Measurements from ENCODE around the gene TLK2.

Gene TLK2

DNA sequence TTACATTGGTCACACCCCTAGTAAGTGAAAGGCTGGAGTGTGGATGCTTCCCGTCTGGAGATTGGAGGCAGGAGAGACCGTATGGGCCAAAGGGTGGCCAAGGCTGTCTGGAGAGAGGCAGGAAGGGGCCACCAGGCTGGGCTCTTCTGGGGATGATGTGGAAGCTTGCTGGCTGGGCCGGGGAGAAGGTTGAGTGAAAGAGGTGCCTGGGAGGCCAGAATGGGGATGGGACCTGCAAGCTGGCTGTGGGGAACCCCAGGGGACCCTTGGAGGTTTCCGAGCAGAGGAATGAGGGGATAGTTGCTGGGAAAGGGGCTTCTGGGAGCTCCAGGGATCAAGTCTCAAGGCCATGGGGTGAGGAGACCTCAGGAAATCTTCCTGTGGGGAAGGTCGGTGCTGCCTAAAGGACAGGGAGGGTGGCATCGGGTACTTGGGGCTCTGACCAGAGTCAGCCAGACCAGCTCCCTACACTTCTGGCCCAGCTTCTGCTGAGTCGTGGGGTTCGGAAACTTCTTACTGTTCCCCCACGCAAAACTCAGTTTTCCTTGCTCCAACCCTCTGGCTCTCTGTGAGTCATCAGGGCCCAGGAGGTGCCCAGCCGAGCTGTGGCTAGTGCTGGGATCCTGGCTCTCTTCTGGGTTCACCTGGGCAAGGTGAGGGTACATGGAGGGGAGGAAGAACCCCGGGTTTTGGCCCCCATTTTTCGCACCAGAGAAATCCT is 151.9 kb downstream of the TLK2 start:
- no peak for DNase-seq

DNA sequence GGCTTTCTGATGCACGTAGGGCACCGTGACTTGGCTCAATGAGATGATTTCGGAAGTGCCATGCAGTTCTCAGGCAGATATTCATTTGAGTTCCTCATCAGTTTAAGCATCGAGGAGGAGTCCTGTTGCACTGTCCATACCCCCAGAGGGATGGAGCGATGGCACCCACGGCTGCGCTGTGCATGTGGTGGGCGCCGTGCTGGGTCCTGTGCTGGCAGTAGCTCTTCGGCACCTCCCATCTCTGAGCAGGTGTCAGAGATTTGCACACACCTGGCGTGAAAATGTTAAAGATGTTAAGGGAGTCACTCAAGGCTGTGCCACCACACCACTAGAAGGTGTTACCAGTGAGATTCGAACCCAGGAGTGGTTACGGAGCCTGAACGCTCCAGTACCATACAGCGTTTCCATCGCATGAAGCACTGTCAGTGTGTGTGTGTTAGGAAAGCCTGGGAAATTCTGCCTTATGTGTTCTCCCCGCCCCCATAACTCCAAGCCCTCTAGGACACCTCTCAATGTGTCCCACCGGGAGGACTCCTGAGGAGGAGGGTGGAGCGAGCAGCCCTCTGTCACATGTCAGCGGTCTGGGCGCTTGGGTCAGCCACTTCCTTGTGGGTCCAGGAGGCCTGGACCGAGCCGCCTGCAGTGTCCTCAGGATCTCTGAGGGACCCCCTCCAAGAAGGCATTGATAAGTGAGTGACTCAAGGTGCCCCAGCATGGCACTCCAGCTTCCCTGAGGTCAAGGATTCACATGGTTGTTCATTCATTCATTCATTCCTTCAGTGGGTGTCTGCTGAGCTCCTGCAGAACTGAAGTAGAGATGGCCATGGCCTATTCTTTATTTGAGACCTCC is 152.7 kb downstream of the TLK2 start:
- no peak for DNase-seq

DNA sequence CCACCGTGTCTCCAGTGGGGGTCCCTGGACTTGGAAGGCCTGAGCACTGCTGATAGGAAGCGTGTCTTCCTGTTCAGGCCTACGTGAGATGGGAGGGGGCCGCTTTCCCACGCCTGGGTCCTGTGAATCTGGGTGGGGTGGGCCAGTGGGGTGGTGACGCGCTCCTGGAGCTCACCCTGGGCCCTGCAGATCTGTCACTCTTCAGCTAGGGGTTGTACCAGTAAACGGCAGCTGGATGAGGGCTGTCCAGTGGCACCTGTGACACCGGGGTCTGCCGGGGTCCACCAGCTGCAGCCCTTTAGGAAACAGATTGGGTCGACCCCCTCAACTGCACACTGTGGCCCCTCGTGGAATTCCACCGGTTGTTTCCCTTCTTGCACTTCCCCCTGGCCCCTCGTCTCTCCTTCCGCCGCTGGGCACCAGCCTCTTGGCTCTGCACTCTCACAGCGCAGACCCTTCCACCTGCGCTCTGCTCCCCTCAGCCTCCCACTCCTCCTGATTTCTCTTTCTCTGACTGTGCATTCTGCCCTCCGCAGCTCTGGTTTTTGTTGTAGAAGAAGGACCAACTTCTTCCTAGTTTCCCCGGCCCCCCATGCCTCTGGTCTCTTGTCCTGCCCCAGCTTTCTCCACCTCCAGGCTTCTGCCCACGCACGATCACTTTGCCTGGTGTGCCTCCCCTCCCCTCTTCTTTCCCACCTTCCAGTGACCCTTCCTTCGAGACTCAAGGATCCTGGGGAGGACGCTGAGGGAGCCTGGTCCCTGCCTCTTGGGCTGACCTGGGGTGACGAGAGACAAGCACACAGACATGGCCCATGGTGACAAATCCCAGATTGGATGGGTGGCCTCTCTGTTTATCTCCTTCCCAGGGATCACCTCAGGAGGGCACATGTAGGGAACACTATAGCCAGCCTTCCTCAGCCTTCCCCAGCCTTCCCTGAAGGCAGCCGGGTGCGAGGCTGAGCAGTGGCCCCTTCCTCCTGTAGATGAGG is 153.6 kb downstream of the TLK2 start:
- DNase-seq, result no peak

- DNase-seq, result peak; percentile 62
Measured at GRCh38 chr17:62637809-62638208, 159.2 kb downstream of the TLK2 start.

DNA sequence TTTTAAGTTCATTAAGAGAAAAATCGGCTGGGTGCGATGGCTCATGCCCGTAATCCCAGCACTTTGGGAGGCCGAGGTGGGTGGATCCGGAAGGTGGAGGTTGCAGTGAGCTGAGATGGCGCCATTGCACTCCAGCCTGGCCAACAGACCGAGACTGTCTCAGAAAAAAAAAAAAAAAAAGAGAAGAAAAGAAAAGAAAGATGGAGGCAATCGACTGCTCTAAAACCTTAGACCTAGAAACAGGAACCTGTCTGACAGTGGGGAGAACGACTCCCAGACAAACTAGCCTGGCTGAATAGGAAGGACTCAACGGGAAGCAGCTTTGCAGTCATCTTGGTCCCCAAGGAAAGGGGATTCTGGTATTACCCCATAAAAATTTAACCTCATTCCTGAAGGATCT is 162.5 kb downstream of the TLK2 start:
- no peak for DNase-seq

DNA sequence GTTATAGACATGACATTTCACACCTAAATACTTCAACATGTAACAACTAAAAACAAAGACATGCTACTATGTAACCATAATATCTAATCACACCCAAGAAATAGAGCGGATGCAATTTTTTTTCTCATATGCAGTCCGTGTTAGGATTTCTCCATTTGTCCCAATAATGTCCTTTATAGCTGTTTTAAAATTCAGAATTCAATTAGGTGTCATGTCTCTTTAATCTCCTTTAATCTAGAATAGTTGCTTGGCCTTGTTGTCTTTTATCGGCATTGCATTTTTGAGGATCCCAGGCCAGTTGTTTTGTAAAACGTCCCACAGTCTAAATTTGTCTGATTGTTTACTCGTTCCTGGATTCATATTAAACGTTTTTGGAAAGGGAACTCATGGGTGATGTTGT is 163.3 kb downstream of the TLK2 start:
- no peak for DNase-seq

GRCh38 chr17:62643496-62643895 is 164.9 kb downstream of the TLK2 start:
- no peak for DNase-seq

DNA sequence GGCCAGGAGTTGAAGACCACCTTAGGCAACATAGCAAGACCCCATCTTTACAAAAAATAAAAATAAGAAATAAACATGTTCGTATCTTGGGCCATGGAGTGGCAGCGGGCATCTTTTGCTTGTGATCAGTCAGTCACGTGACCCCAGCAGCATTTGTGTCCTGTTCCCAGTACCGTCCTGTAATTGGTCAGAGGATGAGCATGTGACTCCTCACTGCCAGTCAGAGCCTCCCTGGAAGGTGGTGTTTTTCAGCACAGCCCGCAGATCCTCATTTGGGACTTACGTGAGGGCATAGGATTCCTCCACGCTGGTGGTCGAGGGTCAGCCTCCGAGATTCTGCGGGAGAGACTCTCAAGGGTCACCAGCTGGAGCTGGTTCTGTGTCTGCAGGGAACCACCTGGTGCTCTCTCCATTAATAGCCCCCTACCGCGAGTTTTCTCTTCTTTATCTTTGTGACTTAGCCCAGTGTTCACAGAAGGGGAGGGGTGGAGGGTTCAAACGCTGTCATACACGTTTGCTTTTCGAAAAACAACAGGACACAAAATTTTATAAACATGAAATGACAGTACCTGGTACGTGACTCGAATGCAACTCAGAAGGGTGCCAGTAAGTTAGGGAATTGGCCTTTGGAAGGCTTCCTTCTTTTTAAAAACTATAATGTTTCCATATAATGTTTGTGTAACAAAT is 166.0 kb downstream of the TLK2 start:
- DNase-seq, result peak; percentile 97

GRCh38 chr17:62648251-62648955 is 169.8 kb downstream of the TLK2 start:
- DNase-seq, result no peak

GRCh38 chr17:62648956-62649294 is 170.3 kb downstream of the TLK2 start:
- no peak for DNase-seq

DNA sequence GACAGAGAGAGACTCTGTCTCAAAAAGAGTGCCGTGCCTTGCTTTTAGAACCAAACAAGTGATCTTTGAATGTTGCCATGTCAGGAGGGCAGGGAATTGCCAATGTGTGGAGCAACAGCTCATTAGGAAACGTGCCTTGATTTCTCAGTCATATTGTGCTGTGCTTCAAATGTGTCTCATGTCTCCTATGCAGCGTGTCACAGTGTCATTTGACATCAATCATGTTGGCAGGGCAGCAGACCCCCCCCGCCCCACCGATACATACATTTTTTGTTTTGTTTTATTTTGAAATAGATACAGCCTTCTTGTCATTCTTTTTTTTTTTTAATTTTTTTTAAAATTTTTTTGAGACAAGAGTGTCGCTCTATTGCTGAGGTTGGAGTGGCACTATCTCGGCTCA is 170.9 kb downstream of the TLK2 start:
- no peak for DNase-seq

DNA sequence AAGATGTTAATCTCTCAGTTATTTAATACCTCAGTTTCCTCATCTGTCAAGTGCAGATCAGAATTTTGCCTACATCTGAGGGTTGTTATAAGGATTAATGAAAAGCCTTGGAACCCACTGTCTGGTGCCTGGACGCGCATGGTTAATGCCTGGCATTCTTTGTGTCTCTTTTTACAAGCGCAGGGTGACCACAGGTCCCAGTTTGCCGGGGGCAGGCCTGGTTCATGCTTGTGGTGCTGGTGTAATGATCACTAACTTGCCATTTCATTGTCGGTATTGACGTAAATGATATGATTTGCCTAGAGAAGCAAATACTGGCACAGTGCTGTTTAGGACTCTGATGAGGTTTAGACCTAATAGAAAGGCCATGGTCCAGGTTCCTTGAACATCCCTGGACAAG is 172.0 kb downstream of the TLK2 start:
- no peak for DNase-seq

- peak; percentile 84 for DNase-seq
Measured at GRCh38 chr17:62652251-62653001, 173.8 kb downstream of the TLK2 start.

- peak; percentile 90 for DNase-seq
Measured at GRCh38 chr17:62653002-62653825, 174.6 kb downstream of the TLK2 start.

DNA sequence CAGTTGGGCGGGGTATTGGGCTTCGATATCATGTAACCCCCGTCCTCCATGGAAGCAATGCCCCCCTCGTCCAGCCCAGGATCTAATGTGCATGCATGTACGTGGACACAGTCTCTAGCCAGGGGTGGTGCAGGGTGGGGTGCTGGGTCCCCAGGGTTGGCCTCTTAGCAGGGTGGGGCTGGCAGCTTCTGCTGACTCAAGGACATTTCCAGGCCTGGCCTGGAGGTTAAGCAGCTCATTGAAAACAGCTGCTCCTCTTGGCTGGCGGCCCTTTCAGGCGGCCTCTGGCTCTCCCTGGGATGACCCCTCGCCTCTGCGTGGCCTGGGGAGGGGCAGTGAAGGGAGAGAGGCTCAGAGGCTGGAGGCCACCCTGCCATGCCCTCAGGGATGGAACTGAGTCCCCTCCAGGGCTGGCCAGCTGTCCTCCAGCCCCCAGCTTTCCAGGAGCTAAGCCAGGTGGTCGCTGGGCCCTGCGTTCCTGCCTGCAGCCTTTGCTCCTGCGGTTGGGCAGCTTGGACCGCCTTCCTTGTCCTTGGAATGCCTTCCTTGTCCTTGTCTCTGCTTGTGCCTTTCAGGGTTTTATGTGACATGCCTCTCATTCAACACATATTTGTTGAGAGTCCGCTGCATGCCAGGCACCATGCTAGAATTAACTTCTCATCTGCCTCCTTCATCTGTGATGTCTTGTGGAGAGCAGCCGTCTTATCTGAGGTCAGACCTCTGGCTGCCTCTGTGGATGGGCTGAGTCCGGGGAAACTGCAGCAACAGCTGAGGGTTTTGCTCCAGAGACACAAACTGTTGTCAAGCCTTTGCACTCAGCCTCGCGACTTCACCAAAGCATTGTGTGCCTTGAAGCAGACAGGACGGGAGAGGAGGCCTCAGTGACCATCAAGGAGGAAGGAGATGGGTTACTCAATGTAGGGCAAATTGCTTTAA is 175.5 kb downstream of the TLK2 start:
- DNase-seq, result no peak

DNA sequence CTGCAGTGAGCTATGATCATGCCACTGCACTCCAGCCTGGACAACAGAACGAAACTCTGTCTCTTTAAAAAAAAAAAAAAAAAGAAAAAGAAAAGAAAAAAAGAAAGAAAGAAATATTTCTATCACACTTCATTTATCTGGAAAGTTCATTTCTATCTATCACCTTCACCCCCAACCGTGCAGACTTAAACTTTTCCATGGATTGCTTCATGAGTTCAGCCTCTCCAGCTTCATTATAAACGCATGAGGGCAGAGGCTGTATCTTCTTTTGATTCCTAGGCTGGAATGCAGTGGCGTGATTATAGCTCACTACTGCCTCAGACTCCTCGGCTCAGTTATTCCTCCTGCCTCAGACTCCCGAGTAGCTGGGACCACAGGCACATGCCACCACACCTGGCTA is 177.0 kb downstream of the TLK2 start:
- DNase-seq, result no peak

DNA sequence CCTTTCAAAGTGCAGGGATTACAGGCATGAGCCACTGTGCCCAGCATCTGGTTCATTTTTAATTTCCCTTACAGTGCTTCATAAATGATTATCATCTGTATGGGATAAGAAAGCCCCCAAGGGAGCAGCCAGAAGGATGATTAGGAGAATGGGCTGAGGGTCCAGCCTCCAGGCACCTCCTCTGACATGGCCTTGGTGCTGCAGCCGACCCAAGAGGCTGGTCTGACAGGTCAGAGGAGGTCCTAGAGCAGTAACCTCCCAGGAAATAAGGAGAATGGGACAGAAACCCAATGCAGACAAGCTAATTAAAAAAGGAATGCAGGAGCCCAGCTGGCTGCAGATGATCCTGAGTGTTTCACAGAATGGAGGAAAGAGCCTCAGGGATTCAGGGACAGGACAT is 177.8 kb downstream of the TLK2 start:
- DNase-seq, result no peak

DNA sequence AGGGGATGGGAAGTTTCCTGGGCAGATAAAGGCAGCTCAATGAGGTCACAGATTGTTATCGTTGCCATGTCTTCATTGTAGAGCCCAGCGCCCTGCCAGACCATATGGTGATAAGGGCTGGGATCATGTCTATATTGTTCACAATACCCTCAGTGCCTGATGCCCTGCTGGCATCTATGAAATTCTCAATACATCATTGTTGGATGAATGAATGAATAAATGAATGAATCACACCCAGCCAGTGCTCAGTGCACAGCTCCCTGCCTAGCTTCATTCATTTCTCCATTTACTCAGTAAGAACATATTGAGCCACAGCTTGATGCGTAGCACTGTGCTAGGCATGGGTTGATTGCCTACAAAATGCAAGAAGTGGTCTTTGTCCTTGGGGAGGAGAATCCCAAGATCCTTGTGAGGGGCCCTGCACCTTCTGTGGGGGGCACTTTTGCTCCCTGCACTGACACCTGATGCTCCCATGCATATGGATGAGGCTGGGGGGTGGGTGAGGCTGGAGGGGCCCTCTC is 178.6 kb downstream of the TLK2 start:
- no peak for DNase-seq

DNA sequence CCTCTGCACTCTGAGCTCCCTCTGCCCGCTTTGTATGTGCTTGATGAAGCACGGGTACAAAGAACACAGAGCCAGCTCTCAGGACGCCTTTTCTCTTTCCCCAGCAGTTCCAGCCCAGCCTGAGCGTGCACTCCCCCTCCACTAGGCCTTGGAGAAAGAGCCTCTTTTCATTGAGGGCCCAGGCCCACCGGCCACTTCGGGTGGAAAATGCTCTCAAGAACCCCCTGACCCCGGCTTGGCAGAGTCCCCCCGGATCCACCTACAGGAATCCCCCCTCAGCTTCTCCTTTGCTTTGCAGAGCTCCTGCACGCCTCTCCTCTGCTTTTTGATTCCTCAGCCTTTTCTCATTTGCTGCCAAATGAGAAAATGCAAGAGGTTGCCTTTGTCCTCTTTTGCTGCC is 179.1 kb downstream of the TLK2 start:
- no peak for DNase-seq

Measured in NCI-H69 (cell line).